ENCODE data around the gene SEC24D. TPM values are rescaled to one million over a fixed set of nuclear protein-coding genes. Genes with fewer than 3 reads are reported as not detected.
"Not testable (repeated sequence)": the region's sequence is repeated elsewhere in the genome, so short reads cannot be mapped to it uniquely, and the experiment has no call there.

Gene SEC24D
- polyA plus RNA-seq, 12 donors, result 34.4 to 84.1 (median 62.7) TPM; not detected in 1

DNA sequence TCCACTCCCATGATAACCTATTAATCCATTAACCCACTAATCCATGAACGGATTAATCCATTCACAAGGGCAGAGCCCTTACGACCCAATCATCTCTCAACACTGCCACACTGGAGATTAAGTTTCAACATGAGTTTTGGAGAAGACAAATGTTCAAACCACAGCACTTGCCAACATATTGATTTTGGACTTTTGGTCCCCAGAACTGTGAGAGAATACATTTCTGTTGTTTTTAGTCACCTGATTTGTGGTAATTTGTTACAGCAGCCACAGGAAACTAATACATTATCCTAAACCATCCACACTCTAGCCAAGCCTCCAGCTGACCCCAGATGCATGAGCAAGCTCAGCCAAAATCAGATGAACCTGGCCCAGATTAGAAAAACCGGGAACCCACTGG lies 22.4 kb downstream of the SEC24D start:
- DNase-seq, result no peak

DNA sequence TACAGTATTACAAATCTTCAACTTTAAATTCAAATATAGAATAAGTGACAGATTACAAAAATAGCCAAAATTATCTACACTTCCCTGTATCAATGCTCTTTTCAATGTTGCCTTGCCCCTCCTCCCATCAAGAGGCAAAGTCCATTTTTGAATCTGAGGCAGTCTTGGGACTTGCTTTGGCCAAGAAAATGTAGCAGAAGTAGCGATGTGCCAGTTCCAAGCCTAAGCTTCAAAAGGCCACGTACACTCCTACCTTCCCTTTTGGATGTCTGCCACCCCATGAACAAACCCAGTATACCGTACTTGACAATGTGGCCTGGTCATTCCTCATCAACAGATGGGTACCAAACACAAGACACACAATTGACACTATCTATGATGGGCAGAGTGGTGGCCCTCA lies 24.1 kb downstream of the SEC24D start:
- no peak for DNase-seq

- DNase-seq, result no peak
These were observed 24.7 kb downstream of the SEC24D start for GRCh38 chr4:118810991-118811764.

- no peak for DNase-seq
These were observed 28.3 kb downstream of the SEC24D start for GRCh38 chr4:118807659-118808058.

DNA sequence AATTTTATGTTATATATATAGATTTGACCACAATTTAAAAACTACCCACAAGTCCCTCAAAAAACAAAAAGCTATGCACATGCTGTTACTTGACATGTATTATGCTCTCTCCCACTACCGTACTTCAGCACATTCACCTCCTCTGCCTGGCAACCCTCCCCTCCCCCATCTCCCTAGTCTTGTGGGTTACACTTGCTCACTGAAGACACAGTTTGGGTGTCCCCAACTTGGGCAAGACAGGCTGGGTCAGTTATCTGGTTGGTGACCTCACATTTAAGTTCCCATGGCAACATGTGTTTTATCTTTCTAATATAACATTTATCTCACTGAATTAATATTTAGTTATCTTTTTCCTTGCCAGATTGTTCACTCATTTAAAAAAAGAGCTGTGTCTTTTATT lies 32.7 kb downstream of the SEC24D start:
- no peak for DNase-seq

DNA sequence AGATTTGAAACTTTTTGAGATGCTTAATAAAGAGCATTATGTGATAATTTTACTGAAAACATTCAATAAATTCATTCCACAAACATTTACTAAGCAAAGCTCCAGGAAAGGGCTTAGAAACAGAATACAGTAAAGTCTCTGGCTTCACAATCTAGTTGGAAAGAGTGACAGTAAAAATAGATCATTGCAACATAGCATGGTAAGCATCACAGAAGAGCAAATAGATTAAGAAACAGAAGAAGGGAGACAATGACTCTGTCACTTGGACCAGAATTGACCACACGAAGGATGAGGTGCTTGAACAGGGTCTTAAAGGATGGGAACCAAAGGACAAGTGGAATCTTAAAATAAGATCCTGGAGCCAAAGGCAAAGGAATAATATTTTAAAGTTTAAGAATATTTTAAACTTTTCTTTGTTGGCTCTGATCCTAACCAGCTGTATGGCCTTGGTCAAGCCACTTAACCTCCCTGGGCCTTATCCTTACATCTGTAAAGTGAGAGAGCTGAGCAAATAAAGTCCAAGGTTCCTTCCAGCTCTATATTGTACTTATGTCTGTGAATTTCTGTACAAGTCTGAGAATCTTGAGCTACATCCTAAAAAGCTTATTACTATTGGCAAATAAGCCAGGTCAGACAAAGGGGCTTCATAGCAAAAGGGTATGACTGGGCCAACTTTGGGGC lies 33.9 kb downstream of the SEC24D start:
- no peak for DNase-seq

- DNase-seq, result no peak
These were observed 36.5 kb downstream of the SEC24D start for GRCh38 chr4:118799231-118799942.

DNA sequence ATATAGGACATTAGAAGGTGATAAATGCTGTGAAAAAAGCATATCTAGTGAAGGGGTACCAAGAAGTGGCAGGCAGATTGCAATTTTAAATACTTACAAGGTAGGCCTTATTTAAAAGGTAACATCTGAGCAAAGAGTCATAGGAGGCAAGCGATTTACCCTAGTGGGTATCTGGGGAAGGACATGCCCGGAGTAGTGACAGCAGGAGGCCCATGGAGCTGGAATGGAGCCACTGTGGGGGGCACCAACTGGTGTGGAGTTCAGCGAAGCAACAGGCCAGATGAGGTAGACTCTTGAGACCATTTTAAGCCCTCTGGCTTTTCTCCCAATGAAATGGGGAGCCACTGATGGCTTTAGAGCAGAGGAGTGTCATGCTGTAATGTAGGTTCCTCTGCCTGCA lies 37.3 kb downstream of the SEC24D start:
- no peak for DNase-seq

GRCh38 chr4:118797558-118798142 lies 38.3 kb downstream of the SEC24D start:
- DNase-seq, result no peak

- not testable (repeated sequence) for DNase-seq
These were observed 44.1 kb downstream of the SEC24D start for GRCh38 chr4:118791690-118792446.

- no peak for DNase-seq
These were observed 45.4 kb downstream of the SEC24D start for GRCh38 chr4:118790544-118790943.

- no peak for DNase-seq
These were observed 47.0 kb downstream of the SEC24D start for GRCh38 chr4:118788911-118789310.

- DNase-seq, result no peak
These were observed 48.0 kb downstream of the SEC24D start for GRCh38 chr4:118787844-118788380.

GRCh38 chr4:118784776-118785175 lies 51.1 kb downstream of the SEC24D start:
- DNase-seq, result no peak

GRCh38 chr4:118783887-118784286 lies 52.0 kb downstream of the SEC24D start:
- no peak for DNase-seq

DNA sequence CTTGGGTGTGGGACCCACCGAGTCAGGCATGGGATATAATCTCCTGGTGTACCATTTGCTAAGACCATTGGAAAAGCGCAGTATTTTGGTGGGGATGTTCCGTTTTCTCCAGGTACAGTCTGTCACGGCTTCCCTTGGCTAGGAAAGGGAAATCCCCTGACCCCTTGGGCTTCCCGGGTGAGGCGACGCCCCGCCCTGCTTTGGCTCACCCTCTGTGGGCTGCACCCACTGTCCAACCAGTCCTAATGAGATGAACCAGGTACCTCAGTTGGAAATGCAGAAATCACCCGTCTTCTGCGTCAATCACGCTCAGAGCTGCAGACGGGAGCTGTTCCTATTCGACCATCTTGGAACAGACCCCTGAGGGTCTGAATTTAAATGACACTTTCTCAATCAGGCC lies 53.0 kb downstream of the SEC24D start:
- not testable (repeated sequence) for DNase-seq

DNA sequence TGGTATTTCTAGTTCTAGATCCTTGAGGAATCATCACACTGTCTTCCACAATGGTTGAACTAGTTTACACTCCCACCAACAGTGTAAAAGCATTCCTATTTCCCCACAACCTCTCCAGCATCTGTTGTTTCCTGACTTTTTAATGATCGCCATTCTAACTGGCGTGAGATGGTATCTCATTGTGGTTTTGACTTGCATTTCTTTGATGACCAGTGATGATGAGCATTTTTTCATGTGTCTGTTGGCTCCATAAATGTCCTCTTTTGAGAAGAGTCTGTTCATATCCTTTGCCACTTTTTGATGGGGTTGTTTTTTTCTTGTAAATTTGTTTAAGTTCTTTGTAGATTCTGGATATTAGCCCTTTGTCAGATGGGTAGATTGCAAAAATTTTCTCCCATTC lies 58.3 kb downstream of the SEC24D start:
- not testable (repeated sequence) for DNase-seq

- DNase-seq, result not testable (repeated sequence)
These were observed 58.8 kb downstream of the SEC24D start for GRCh38 chr4:118776955-118777640.

GRCh38 chr4:118776157-118776954 lies 59.6 kb downstream of the SEC24D start:
- DNase-seq, result no peak

DNA sequence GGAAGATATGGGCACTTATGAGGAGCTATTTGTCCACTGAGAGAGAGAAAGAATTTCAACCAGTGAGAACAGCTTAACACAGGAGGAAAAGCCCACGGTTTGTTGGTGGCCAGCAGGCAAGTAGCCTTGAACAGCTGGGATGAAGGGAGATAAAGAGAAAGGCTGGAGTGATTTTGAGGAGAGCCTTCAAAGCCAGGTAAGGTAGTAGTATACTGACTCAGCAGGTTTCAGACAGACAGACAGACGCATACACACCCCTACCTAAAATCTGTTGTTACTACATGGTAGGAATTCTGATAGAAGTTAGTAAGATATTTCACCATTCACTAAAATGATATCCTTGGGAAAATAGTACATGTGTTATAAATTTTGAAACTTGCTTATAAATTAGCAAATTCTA lies 60.5 kb downstream of the SEC24D start:
- DNase-seq, result no peak

Measured in muscle of arm (tissue), 12 donors.